T-cell (primary cell): ENCODE results near the gene CDIPT. TPM values are rescaled to one million over a fixed set of nuclear protein-coding genes. Genes with fewer than 3 reads are reported as not detected.

ENCODE experiments used
- ATAC-seq, 4 experiments: fragments of 200-7000 bp in 3 of 4; fragments of 150-1000 bp in 1 of 4; cut with Tn5 transposase; replicated peaks in 1 of 4; 1 replicate in 3 of 4; 2 replicates in 1 of 4; pipeline ENCODE4 v1.10.0; 2021; ENCODE audit warnings: moderate library complexity in 3 of 4, mild to moderate bottlenecking in 2 of 4, moderate number of reproducible peaks in 1 of 4
- CTCF ChIA-PET, 2 donors: fragments of 300-600 bp; sonication (Branson Sonifier 250); formaldehyde crosslinking; loops; one replicate each; lab custom pipeline; 2022; ENCODE audit warnings: antibody characterized with exemption in 2 of 2; lab: Charles Lee
- POLR2A ChIA-PET, 2 donors: fragments of 300-600 bp; sonication (Branson Sonifier 250); formaldehyde crosslinking; loops; one replicate each; lab custom pipeline; 2022; ENCODE audit warnings: antibody characterized with exemption in 2 of 2; lab: Charles Lee
- DNase-seq, 35 experiments: peaks; one replicate each; pipeline versions ENCODE4 v3.0.0 to v3.0.0-alpha.2; 2013 to 2023
- H3K27ac ChIP-seq: one replicate; pipeline ENCODE4 v1.5.1; 2013; ENCODE audit warnings: low read length
- H3K27me3 ChIP-seq, 2 experiments: replicated peaks in 1 of 2; 1 replicate in 1 of 2; 2 replicates in 1 of 2; pipeline versions ENCODE4 v1.6.1 to v1.7.0; 2013; ENCODE audit warnings: low read length in 1 of 2, mixed read lengths in 1 of 2; ENCODE audit not compliant: control insufficient read depth in 2 of 2, insufficient read depth in 2 of 2; ENCODE audit errors: extremely low read depth in 1 of 2
- H3K36me3 ChIP-seq, 2 donors: 1 replicate in 1 of 2; 2 replicates in 1 of 2; pipeline versions ENCODE4 v1.6.1 to v1.7.0; 2013; ENCODE audit warnings: low read length in 1 of 2; ENCODE audit not compliant: control insufficient read depth in 2 of 2, insufficient read depth in 1 of 2; ENCODE audit errors: extremely low read depth in 1 of 2
- H3K4me1 ChIP-seq, 2 experiments: 1 replicate in 1 of 2; 2 replicates in 1 of 2; pipeline versions ENCODE4 v1.6.1 to v1.7.0; 2013; ENCODE audit warnings: low read length in 2 of 2, mixed read lengths in 1 of 2; ENCODE audit not compliant: insufficient read depth in 2 of 2, control insufficient read depth in 1 of 2; ENCODE audit errors: extremely low read depth in 1 of 2
- H3K4me3 ChIP-seq, 2 donors: 1 replicate in 1 of 2; 2 replicates in 1 of 2; pipeline versions ENCODE4 v1.5.1 to v1.7.0; 2013; ENCODE audit warnings: mild to moderate bottlenecking in 2 of 2, low read length in 1 of 2, moderate library complexity in 1 of 2; ENCODE audit not compliant: control insufficient read depth in 1 of 2; ENCODE audit errors: extremely low read depth in 1 of 2
- H3K9me3 ChIP-seq: 2 replicates; pipeline ENCODE4 v1.7.0; 2013
- H3K27ac Mint-ChIP-seq, 2 donors: one replicate each; pipeline ENCODE4 v1.8.0; 2020 to 2021; ENCODE audit warnings: mild to moderate bottlenecking in 2 of 2, mixed read lengths in 2 of 2
- H3K27me3 Mint-ChIP-seq, 2 donors: one replicate each; pipeline ENCODE4 v1.8.0; 2021 to 2022; ENCODE audit warnings: mixed read lengths in 2 of 2
- H3K36me3 Mint-ChIP-seq: one replicate; pipeline ENCODE4 v1.8.0; 2021; ENCODE audit warnings: mixed read lengths
- H3K4me1 Mint-ChIP-seq, 3 donors: one replicate each; pipeline ENCODE4 v1.8.0; 2020 to 2022; ENCODE audit warnings: mixed read lengths in 3 of 3, mild to moderate bottlenecking in 1 of 3
- H3K4me3 Mint-ChIP-seq, 3 donors: one replicate each; pipeline ENCODE4 v1.8.0; 2020 to 2022; ENCODE audit warnings: mild to moderate bottlenecking in 3 of 3, mixed read lengths in 3 of 3, moderate library complexity in 3 of 3
- H3K9me3 Mint-ChIP-seq, 3 donors: one replicate each; pipeline ENCODE4 v1.8.0; 2020 to 2022; ENCODE audit warnings: mixed read lengths in 3 of 3
- WGBS: methylation state at CpG from one replicate; pipeline ENCODE4 v1.1.5; 2013; ENCODE audit warnings: missing lambda C conversion rate; ENCODE audit not compliant: insufficient coverage; 5-methylcytosine and 5-hydroxymethylcytosine counted together
- total RNA-seq, 35 experiments: library from RNA in 6 of 35; stranded (reverse) in 6 of 35; fragments of 120-200 nt in 1 of 35; gene quantifications; one replicate each; pipeline versions ENCODE4 v1.2.1 to v1.2.4 and lab custom pipeline; 2013 to 2026

Gene CDIPT
- total RNA-seq, 5 donors from 2014 or later (not counting 1 experiment from before 2014, with no cell fraction given) = 37.1 to 87.0 (median 79.7) TPM

DNA sequence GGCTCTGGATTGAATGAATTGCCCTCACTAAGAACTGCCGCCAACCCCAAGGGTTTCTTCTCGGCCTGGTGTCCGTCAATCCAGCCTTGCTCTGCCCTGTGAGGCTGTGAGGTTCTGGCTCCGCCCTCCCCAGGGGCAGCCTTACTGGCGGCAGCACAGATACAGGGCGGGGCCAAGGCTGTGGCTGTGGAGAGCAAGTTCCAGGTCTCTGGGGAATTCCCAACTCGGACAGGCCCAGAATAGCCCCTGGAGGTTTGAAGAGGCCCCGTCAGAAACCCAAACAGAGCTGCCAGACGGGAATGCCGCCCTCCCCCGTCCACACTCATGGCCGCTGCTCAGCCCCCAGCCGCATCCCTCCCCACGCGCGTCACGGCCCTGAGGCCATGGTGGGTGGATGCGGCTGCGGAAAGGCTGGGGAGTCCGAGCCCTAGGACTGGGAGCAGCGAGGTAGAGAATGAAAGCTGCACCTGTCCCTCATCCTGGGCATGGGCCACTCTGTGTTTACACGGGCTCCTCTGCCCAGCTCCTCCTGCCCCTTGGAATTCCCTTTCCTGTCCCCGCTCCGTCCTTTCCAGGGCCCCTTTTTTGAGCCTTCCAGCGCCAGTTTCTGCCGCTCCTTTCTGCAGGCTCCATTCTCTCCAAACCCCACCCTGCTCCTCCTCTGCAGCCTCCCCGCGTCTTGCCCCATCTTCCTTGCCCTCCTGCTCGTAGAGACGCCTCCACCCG lies 51.7 kb downstream of the CDIPT start:
- peaks cover 0 to 19% of the 10 kb centered on the region in 2 donors for H3K36me3 ChIP-seq
- H3K4me1 ChIP-seq = peaks cover 34 to 75% of the 10 kb centered on the region in 2 experiments
- H3K9me3 ChIP-seq = no peaks in the 10 kb centered on the region
- peaks cover 54 to 75% (median 60%) of the 10 kb centered on the region in 3 donors for H3K4me1 Mint-ChIP-seq
- H3K27me3 ChIP-seq = peaks cover 0 to 16% of the 10 kb centered on the region in 2 experiments
- peaks cover 14% of the 10 kb centered on the region for H3K36me3 Mint-ChIP-seq
- H3K27me3 Mint-ChIP-seq = peaks cover 0 to 2% of the 10 kb centered on the region in 2 donors
- H3K9me3 Mint-ChIP-seq = no peaks in the 10 kb centered on the region
- peak overlapping the region; percentile 69 to 72 for H3K4me3 ChIP-seq
- peak overlapping the region; percentile 81 to 90 (median 82) for H3K4me3 Mint-ChIP-seq
- under 1% methylated on average over 20 of the region's 31 CpGs for WGBS
- H3K27ac ChIP-seq = peak overlapping the region; percentile 66
- peak; percentile 9 to 22 (median 16) for ATAC-seq
- peak in 24 of 35 experiments; percentile 33 to 78 (median 52) for DNase-seq
- POLR2A ChIA-PET = interaction anchor here in 1 of 2 donors (0.6 kb wide), 2 partner anchors 24 to 67 kb away, joined by 3 to 14 read pairs; no protein-coding TSS in a partner anchor
- peak overlapping the region; percentile 87 to 94 for H3K27ac Mint-ChIP-seq
- CTCF ChIA-PET = interaction anchor here (0.5 to 0.7 kb wide), 2 partner anchors 37 to 638 kb away, joined by 3 read pairs; no protein-coding TSS in a partner anchor

- WGBS = 19% methylated on average over 5 of the region's 9 CpGs
- H3K4me3 ChIP-seq = peak overlapping the region; percentile 69 to 72
- Mint-ChIP-seq H3K9me3 (no peaks in the 10 kb centered on the region), H3K4me3 (peak overlapping the region; percentile 81 to 90 (median 82)), H3K36me3 (peaks cover 14% of the 10 kb centered on the region), H3K27ac (peak overlapping the region; percentile 87 to 94), H3K4me1 (peaks cover 54 to 72% (median 59%) of the 10 kb centered on the region in 3 donors), H3K27me3 (peaks cover 0 to 2% of the 10 kb centered on the region in 2 donors)
- H3K27me3 ChIP-seq = peaks cover 0 to 16% of the 10 kb centered on the region in 2 experiments
- H3K27ac ChIP-seq = peak overlapping the region; percentile 66
- ChIA-PET POLR2A (interaction anchor here in 1 of 2 donors (0.6 kb wide), 1 partner anchor 24 kb away, joined by 14 read pairs; no protein-coding TSS in a partner anchor), CTCF (interaction anchor here (0.7 to 1.1 kb wide), 3 partner anchors 11 to 38 kb away, joined by 3 to 5 read pairs (median 3); no protein-coding TSS in a partner anchor)
- DNase-seq (no peak), ATAC-seq (no peak)
- peaks cover 0 to 19% of the 10 kb centered on the region in 2 donors for H3K36me3 ChIP-seq
- H3K4me1 ChIP-seq = peaks cover 34 to 75% of the 10 kb centered on the region in 2 experiments
- H3K9me3 ChIP-seq = no peaks in the 10 kb centered on the region
These were observed 52.3 kb downstream of the CDIPT start for GRCh38 chr16:29810699-29811169.

DNA sequence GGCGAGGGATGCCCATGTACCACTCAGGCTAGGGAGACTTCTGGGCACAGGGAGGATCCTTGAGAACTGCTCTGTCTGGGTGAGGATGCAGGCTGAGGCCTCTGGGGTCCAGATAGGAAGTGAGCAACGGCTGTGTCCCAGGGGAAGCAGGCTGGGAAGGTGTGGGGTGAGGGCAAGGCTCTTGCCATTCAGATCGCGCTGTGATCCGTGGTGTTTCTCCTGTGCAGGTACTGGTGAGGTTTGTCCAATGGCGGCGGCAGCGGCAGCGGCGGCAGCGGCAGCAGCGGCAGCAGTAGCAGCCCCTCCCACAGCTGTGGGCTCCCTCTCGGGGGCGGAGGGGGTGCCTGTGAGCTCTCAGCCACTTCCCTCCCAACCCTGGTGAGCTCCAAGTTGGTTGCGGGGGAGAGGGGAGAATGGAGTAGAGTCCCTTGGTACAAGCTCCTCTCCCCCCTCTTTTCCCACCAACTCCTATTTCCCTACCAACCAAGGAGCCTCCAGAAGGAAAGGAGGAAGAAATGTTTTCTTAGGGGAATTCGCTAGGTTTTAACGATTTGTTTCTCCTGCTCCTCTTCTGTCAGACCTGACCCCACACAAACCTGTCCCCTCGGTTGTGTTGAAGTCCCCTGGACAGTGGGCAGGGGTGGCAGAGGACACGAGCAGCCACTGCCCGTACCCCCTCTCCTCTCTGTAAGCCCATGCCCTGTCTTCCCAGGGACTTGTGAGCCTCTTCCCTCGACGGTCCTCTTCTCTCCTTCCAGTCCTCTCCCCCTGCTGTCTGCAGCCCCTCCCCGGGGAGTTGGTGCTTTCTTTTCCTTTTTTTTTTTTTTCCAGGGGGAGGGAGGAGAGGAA lies 53.0 kb downstream of the CDIPT start:
- no peaks in the 10 kb centered on the region for H3K9me3 ChIP-seq
- DNase-seq = peak in 30 of 35 experiments; percentile 36 to 73 (median 53)
- H3K4me3 ChIP-seq = peak overlapping the region; percentile 40 to 59
- H3K27me3 ChIP-seq = peaks cover 0 to 16% of the 10 kb centered on the region in 2 experiments
- ChIA-PET POLR2A (interaction anchor here in 1 of 2 donors (0.6 kb wide), 1 partner anchor 25 kb away, joined by 14 read pairs; no protein-coding TSS in a partner anchor), CTCF (interaction anchor here (0.5 to 1.1 kb wide), 4 partner anchors 12 to 118 kb away, joined by 3 to 5 read pairs (median 3); no protein-coding TSS in a partner anchor)
- peak overlapping the region; percentile 81 to 90 (median 82) for H3K4me3 Mint-ChIP-seq
- no peak for ATAC-seq
- H3K27ac ChIP-seq = peak overlapping the region; percentile 66
- 50% methylated on average over 7 of the region's 23 CpGs for WGBS
- peaks cover 54 to 69% (median 57%) of the 10 kb centered on the region in 3 donors for H3K4me1 Mint-ChIP-seq
- H3K9me3 Mint-ChIP-seq = no peaks in the 10 kb centered on the region
- H3K36me3 Mint-ChIP-seq = peaks cover 14% of the 10 kb centered on the region
- H3K27ac Mint-ChIP-seq = peak overlapping the region; percentile 87 to 94
- peaks cover 34 to 71% of the 10 kb centered on the region in 2 experiments for H3K4me1 ChIP-seq
- H3K27me3 Mint-ChIP-seq = peaks cover 0 to 2% of the 10 kb centered on the region in 2 donors
- peaks cover 0 to 19% of the 10 kb centered on the region in 2 donors for H3K36me3 ChIP-seq

GRCh38 chr16:29809031-29809747 lies 53.8 kb downstream of the CDIPT start:
- H3K36me3 ChIP-seq = peaks cover 0 to 19% of the 10 kb centered on the region in 2 donors
- H3K4me1 Mint-ChIP-seq = peaks cover 51 to 66% (median 58%) of the 10 kb centered on the region in 3 donors
- peak overlapping the region; percentile 56 to 64 for H3K4me3 ChIP-seq
- H3K27ac ChIP-seq = peak overlapping the region; percentile 78
- ChIA-PET POLR2A (no interaction called here), CTCF (interaction anchor here (0.6 to 2.3 kb wide), 6 partner anchors 12 to 282 kb away, joined by 3 to 36 read pairs (median 4); partner anchors contain the start of gene TBX6 (in 1 of the 2))
- H3K4me1 ChIP-seq = peaks cover 38 to 71% of the 10 kb centered on the region in 2 experiments
- no peaks in the 10 kb centered on the region for H3K9me3 Mint-ChIP-seq
- DNase-seq (no peak), ATAC-seq (no peak)
- peaks cover 0 to 16% of the 10 kb centered on the region in 2 experiments for H3K27me3 ChIP-seq
- WGBS = 49% methylated on average over 21 of the region's 31 CpGs
- peaks cover 14% of the 10 kb centered on the region for H3K36me3 Mint-ChIP-seq
- H3K27me3 Mint-ChIP-seq = peaks cover 0 to 2% of the 10 kb centered on the region in 2 donors
- H3K9me3 ChIP-seq = no peaks in the 10 kb centered on the region
- H3K4me3 Mint-ChIP-seq = peak overlapping the region; percentile 86 to 92 (median 87)
- peak overlapping the region; percentile 98 for H3K27ac Mint-ChIP-seq
